ENCODE results near the gene SCN9A. TPM values are rescaled to one million over a fixed set of nuclear protein-coding genes. Genes with fewer than 3 reads are reported as not detected.

The SCN9A gene
- total RNA-seq, 2 donors from 2014 or later = 0.46 to 44.1 TPM

- TF ChIP-seq CTCF (IDR thresholded peaks at IDR 0.05) (no peak), POLR2A (IDR thresholded peaks at IDR 0.05) (no peak), POLR2AphosphoS5 (IDR thresholded peaks at IDR 0.05) (no peak)
- 89% methylated on average over 4 of the region's 4 CpGs for WGBS
Observed at GRCh38 chr2:166338831-166339339, 36.9 kb downstream of the SCN9A start.

GRCh38 chr2:166337932-166338331 is 37.8 kb downstream of the SCN9A start:
- TF ChIP-seq POLR2AphosphoS5 (IDR thresholded peaks at IDR 0.05) = no peak
- no peak for TF ChIP-seq CTCF (IDR thresholded peaks at IDR 0.05)
- no peak for TF ChIP-seq POLR2A (IDR thresholded peaks at IDR 0.05)
- WGBS = 87% methylated on average over 2 of the region's 2 CpGs
- intact Hi-C loops (cut with DNase I) = no loop called here
- H3K27me3 ChIP-seq (replicated peaks; ENCODE audit: insufficient read depth) = no peaks in the 10 kb centered on the region
- H3K9me3 ChIP-seq = no peaks in the 10 kb centered on the region
- no peaks in the 10 kb centered on the region for H3K4me1 ChIP-seq (replicated peaks)
- no peaks in the 10 kb centered on the region for H3K36me3 ChIP-seq
- H3K27ac ChIP-seq = no peak overlapping the region
- no peak overlapping the region for H3K4me3 ChIP-seq
- DNase-seq (ENCODE audit: low spot score) = no peak

More at GRCh38 chr2:166338831-166339339, 36.9 kb downstream of the SCN9A start:
- Histone ChIP-seq H3K4me1 (replicated peaks) (no peaks in the 10 kb centered on the region), H3K36me3 (no peaks in the 10 kb centered on the region), H3K27ac (no peak overlapping the region), H3K27me3 (replicated peaks; ENCODE audit: insufficient read depth) (no peaks in the 10 kb centered on the region), H3K4me3 (no peak overlapping the region), H3K9me3 (no peaks in the 10 kb centered on the region)
- intact Hi-C loops (cut with DNase I) = no loop called here
- no peak for DNase-seq (ENCODE audit: low spot score)

- DNase-seq (ENCODE audit: low spot score) = no peak
- Histone ChIP-seq H3K27me3 (replicated peaks; ENCODE audit: insufficient read depth) (no peaks in the 10 kb centered on the region), H3K36me3 (no peaks in the 10 kb centered on the region), H3K27ac (no peak overlapping the region), H3K4me3 (no peak overlapping the region), H3K9me3 (no peaks in the 10 kb centered on the region), H3K4me1 (replicated peaks) (no peaks in the 10 kb centered on the region)
- intact Hi-C loops (cut with DNase I) = no loop called here
- WGBS = 27% methylated on average over 3 of the region's 3 CpGs
- TF ChIP-seq CTCF (IDR thresholded peaks at IDR 0.05) (no peak), POLR2A (IDR thresholded peaks at IDR 0.05) (no peak), POLR2AphosphoS5 (IDR thresholded peaks at IDR 0.05) (no peak)
Observed at GRCh38 chr2:166335284-166335683, 40.5 kb downstream of the SCN9A start.

- Histone ChIP-seq H3K4me3 (no peak overlapping the region), H3K27ac (no peak overlapping the region), H3K4me1 (replicated peaks) (no peaks in the 10 kb centered on the region), H3K27me3 (replicated peaks; ENCODE audit: insufficient read depth) (no peaks in the 10 kb centered on the region), H3K36me3 (no peaks in the 10 kb centered on the region), H3K9me3 (no peaks in the 10 kb centered on the region)
- DNase-seq (ENCODE audit: low spot score) = no peak
- intact Hi-C loops (cut with DNase I) = no loop called here
- TF ChIP-seq POLR2A (IDR thresholded peaks at IDR 0.05) (no peak), CTCF (IDR thresholded peaks at IDR 0.05) (no peak), POLR2AphosphoS5 (IDR thresholded peaks at IDR 0.05) (no peak)
Observed at GRCh38 chr2:166334805-166335204, 40.9 kb downstream of the SCN9A start.

GRCh38 chr2:166333801-166334200 is 41.9 kb downstream of the SCN9A start:
- no peak for TF ChIP-seq CTCF (IDR thresholded peaks at IDR 0.05)
- no peak for TF ChIP-seq POLR2A (IDR thresholded peaks at IDR 0.05)
- TF ChIP-seq POLR2AphosphoS5 (IDR thresholded peaks at IDR 0.05) = no peak
- whole genome bisulfite sequencing = 65% methylated on average over 2 of the region's 2 CpGs

More at GRCh38 chr2:166333801-166334200, 41.9 kb downstream of the SCN9A start:
- Histone ChIP-seq H3K9me3 (no peaks in the 10 kb centered on the region), H3K27me3 (replicated peaks; ENCODE audit: insufficient read depth) (no peaks in the 10 kb centered on the region), H3K4me1 (replicated peaks) (no peaks in the 10 kb centered on the region), H3K36me3 (no peaks in the 10 kb centered on the region), H3K4me3 (no peak overlapping the region), H3K27ac (no peak overlapping the region)
- intact Hi-C loops (cut with DNase I) = no loop called here
- DNase-seq (ENCODE audit: low spot score) = no peak
